22Rv1 (cell line): Measurements from ENCODE around the gene DGKB.

ENCODE experiments used
- ZFX ChIP-seq: fragments of 450-650 bp; IDR thresholded peaks from 2 replicates; pipeline ENCODE4 v1.6.1; 2017; ENCODE audit warnings: antibody characterized with exemption, borderline replicate concordance
- TF ChIP-seq, protein P1 (sequence below): fragments of 450-650 bp; IDR thresholded peaks from 2 replicates; pipeline ENCODE4 v1.5.1; 2017; ENCODE audit warnings: mild to moderate bottlenecking

DNA sequence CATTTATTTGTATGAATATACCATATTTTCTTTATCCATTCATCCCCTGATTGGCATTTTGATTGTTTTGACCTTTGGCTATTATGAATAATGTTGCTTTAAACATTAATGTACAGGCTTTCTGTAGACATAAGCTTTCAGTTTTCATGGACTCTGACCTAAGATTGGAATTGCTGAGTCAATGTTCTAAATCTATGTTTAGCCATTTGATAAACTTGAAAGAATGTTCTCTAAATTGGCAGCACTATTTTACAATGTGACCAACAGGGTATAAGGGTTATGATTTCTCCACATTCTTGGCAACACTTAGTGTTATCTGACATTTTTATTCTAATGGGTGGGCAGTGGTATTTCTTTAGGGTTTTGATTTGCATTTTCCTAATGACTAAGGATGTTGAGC, 683.4 kb downstream of the DGKB start:
- TF ChIP-seq, protein P1, sequence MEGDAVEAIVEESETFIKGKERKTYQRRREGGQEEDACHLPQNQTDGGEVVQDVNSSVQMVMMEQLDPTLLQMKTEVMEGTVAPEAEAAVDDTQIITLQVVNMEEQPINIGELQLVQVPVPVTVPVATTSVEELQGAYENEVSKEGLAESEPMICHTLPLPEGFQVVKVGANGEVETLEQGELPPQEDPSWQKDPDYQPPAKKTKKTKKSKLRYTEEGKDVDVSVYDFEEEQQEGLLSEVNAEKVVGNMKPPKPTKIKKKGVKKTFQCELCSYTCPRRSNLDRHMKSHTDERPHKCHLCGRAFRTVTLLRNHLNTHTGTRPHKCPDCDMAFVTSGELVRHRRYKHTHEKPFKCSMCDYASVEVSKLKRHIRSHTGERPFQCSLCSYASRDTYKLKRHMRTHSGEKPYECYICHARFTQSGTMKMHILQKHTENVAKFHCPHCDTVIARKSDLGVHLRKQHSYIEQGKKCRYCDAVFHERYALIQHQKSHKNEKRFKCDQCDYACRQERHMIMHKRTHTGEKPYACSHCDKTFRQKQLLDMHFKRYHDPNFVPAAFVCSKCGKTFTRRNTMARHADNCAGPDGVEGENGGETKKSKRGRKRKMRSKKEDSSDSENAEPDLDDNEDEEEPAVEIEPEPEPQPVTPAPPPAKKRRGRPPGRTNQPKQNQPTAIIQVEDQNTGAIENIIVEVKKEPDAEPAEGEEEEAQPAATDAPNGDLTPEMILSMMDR: no peak
- TF ChIP-seq ZFX: no peak
